Superior temporal gyrus (tissue), 1 donor: ENCODE measurements around the gene CHTF18.

Source experiments
- DNase-seq: peaks from one replicate; pipeline ENCODE4 v3.0.0-alpha.2; 2016; ENCODE audit errors: extremely low spot score

Gene CHTF18

GRCh38 chr16:793414-793813, 5.0 kb downstream of the CHTF18 start:
- DNase-seq, result no peak

DNA sequence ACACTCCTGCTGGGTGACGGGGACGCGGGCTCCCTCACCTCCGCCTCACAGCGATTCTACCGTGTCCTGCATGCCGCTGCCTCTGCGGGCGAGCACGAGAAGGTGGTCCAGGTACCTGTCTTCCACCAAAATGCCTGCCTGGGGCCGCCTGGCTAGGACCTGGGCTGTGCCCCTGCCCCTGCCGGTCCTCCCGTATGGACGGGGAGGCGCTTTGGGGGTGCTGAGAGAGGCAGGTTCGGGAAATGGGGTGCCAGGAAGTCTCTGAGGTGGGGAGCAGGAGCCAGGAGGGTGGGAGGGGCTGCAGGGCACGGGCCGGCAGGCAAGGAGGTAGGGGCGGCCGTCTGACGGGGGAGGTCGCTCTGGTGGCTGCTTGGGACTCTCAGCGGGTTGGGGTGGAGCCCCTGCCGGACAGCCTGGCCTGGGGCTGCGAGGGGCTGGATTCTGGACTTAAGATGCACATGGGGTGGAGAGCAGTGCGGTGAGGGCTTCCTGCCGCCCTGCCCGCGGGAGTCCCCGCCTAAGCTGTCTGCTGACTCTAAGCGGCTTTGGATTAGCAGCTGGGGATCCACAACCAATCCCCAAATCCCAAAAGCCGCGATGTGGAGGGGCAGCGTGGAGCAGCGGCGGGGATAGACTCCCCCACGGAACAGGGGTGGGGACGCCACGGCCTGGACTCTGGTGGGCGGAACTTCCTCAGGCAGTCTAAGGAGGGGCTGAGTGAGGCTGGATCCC, 5.8 kb downstream of the CHTF18 start:
- DNase-seq, result no peak

- no peak for DNase-seq
These were observed 6.5 kb downstream of the CHTF18 start for GRCh38 chr16:794853-795466.

- no peak for DNase-seq
These were observed 7.3 kb downstream of the CHTF18 start for GRCh38 chr16:795580-796229.

- no peak for DNase-seq
These were observed 8.1 kb downstream of the CHTF18 start for GRCh38 chr16:796296-797119.

- DNase-seq, result no peak
These were observed 8.7 kb downstream of the CHTF18 start for GRCh38 chr16:797120-797420.

DNA sequence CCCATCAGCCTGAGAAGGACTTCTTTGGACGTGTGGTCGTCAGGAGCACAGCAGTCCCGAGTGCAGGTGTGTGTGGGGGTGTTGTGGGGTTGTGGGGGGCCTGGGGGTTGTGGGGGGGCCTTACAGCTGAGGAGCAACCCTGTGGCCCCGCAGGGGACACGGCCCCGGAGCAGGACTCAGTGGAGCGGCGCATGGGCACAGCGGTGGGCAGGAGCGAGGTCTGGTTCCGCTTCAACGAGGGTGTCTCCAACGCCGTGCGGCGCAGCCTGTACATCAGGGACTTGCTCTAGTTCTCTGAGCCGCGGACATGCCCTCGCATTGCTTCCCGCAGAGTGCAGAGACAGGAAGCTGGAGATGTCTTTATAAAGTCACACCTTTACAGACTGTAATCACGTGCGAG, 9.3 kb downstream of the CHTF18 start:
- no peak for DNase-seq

GRCh38 chr16:798666-799065, 10.2 kb downstream of the CHTF18 start:
- no peak for DNase-seq

GRCh38 chr16:799111-799947, 10.9 kb downstream of the CHTF18 start:
- DNase-seq, result no peak

GRCh38 chr16:799948-800833, 11.8 kb downstream of the CHTF18 start, which contains the start of gene GNG13:
GNG13 (minus strand) TSS chr16:800734; CDS start chr16:799077, 1,657 bp downstream.
- DNase-seq, result no peak

- no peak for DNase-seq
These were observed 12.6 kb downstream of the CHTF18 start for GRCh38 chr16:800834-801511.

GRCh38 chr16:801584-802363, 13.4 kb downstream of the CHTF18 start:
- DNase-seq, result no peak

DNA sequence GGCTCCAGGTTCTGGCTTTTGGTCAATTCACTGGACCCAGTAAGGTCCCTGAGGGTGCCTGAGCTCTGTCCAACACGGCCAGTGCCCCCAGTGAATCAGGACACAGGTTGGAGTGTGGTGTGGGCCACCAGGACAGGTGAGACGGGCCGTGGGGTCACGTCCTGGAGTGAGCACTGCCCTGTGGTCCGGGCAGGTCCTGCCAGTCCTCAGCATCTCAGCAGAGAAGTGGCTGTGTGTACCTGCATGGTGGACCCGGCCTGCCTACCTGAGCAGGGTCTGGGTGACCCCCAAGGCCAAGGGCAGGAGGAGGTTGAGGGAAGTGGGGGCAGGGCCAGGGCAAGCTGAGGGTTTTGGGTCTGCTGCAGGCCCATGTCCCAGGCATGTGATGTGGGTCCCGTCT, 14.0 kb downstream of the CHTF18 start:
- no peak for DNase-seq

DNA sequence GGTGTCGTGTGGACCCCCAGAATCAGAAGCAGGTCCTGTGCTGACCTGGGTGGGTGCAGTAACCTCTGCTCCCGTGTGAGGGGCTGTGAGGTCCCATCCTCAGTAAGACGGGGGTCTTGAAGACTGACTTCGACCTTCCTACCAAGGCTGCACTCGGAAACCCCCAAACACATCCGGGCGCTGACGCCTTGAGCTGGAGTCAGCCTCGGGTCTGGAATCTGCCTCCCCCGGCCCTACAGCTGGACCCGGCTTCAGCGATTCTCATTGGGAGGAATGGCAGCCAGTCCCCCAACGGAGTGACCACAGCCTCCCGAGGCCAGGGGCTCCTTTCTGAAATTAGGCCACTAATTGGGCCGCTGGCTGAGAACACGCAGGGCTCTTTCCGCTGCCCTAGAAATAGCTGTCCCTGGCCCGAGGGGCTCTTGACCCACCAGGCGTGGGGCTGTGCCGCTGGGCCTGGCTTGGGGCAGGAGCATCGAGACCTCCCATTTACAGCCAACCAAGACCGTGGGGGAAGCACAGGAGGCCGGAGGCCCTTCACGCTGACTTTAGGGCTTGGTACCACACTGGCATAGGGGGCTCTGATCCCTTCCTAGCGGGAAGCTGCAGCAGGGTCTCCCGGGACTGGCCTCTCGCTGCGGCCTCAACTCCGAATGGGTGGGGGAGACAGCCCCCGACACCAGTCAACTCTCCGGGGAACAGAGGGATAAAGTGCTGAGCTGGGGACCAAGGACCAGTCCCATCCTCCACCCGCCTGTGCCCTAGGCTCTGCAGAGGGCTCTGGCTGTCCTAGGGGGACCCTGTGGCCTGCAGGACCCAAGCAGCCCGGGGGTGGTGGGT, 14.7 kb downstream of the CHTF18 start:
- DNase-seq, result no peak

DNA sequence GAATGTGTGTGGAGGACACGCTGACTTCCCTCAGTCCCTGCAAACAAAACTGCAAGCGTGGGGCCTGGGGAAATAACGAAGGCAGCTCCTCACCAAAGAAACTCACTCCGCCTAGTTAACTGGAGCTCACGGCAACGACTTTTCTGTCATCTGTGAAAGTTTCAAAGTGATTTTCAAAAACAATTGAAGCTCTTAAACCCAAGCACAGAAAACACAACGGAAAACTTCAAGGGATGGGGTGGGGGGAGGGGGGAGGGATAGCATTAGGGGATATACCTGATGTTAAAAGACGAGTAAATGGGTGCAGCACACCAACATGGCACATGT, 15.3 kb downstream of the CHTF18 start:
- no peak for DNase-seq

GRCh38 chr16:804193-805048, 16.0 kb downstream of the CHTF18 start:
- DNase-seq, result no peak

- no peak for DNase-seq
These were observed 17.1 kb downstream of the CHTF18 start for GRCh38 chr16:805474-805873.
